Activated T-cell treated with anti-CD3 and anti-CD28 coated beads, Interleukin-2, amount 50 U/mL, for 24 hours (primary cell): ENCODE measurements around the gene NEO1.
"Not testable (repeated sequence)": the region's sequence is repeated elsewhere in the genome, so short reads cannot be mapped to it uniquely, and the experiment has no call there.

Experiments used
- DNase-seq: peaks from one replicate; pipeline ENCODE4 v3.0.0-alpha.2; 2020
- H3K27ac Mint-ChIP-seq: 2 replicates; pipeline ENCODE4 v1.8.0; 2020; ENCODE audit warnings: mild to moderate bottlenecking, mixed read lengths
- H3K27me3 Mint-ChIP-seq: 2 replicates; pipeline ENCODE4 v1.8.0; 2020; ENCODE audit warnings: mixed read lengths
- H3K36me3 Mint-ChIP-seq: 2 replicates; pipeline ENCODE4 v1.8.0; 2020; ENCODE audit warnings: low read depth, mixed read lengths
- H3K4me1 Mint-ChIP-seq: 2 replicates; pipeline ENCODE4 v1.8.0; 2020; ENCODE audit warnings: low read depth, mixed read lengths
- H3K4me3 Mint-ChIP-seq: 2 replicates; pipeline ENCODE4 v1.8.0; 2020; ENCODE audit warnings: mild to moderate bottlenecking, moderate library complexity, mixed read lengths
- H3K9me3 Mint-ChIP-seq: 2 replicates; pipeline ENCODE4 v1.8.0; 2020; ENCODE audit warnings: mixed read lengths

The NEO1 gene

DNA sequence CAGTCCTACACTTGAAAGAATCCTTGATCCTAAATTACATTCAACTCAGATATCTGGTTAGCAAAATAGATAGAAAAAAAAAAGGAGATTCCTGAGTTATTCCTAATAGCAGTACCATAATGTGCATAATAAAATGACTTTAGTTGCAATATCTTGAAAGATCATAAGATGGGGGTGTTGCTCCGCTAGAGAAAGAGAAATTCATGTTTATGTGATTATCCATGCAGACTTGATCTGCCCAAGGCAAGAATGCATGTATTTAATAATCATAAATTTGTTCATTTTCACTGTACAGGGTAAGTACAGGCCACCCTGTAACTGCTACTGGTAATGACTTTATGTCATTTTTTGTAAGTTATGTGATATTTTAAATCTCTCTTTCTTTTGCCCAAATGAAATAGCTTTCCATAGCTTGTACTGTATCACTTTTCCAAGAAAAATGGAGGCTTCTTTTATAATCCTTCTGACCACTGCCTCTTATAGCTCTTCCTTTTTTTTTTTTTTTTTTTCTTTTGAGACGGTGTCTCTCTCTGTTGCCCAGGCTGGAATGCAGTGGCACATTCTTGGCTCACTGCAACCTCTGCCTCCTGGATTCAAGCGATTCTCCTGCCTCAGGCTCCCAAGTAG is 231.9 kb downstream of the NEO1 start:
- no peak for DNase-seq
- H3K27me3 Mint-ChIP-seq: no peaks in the 10 kb centered on the region
- H3K36me3 Mint-ChIP-seq: peaks cover 34% of the 10 kb centered on the region
- H3K27ac Mint-ChIP-seq: no peak overlapping the region
- H3K4me1 Mint-ChIP-seq: peaks cover 7% of the 10 kb centered on the region
- no peaks in the 10 kb centered on the region for H3K9me3 Mint-ChIP-seq
- H3K4me3 Mint-ChIP-seq: no peak overlapping the region

DNA sequence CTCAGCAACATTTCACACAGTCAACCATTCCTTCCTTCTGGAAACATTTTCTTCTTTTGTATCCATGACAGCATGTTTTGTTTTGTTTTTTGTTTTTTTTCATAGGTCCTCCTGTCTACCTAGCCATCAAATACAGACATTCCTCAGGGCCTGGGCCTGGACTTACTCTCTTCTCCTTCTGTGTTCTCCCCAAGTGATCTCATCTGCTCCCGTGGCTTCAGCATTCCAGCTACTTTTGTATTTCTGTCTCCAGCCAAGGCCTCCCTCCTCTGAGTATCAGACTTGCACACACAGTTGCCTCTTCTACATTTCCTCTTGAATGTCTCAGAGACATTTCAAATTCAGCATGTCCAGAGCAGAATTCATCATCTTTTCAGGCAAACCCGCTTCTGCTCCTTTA is 234.0 kb downstream of the NEO1 start:
- no peaks in the 10 kb centered on the region for H3K9me3 Mint-ChIP-seq
- H3K4me1 Mint-ChIP-seq: peaks cover 7% of the 10 kb centered on the region
- no peak overlapping the region for H3K4me3 Mint-ChIP-seq
- DNase-seq: no peak
- H3K27ac Mint-ChIP-seq: no peak overlapping the region
- peaks cover 44% of the 10 kb centered on the region for H3K36me3 Mint-ChIP-seq
- no peaks in the 10 kb centered on the region for H3K27me3 Mint-ChIP-seq

DNA sequence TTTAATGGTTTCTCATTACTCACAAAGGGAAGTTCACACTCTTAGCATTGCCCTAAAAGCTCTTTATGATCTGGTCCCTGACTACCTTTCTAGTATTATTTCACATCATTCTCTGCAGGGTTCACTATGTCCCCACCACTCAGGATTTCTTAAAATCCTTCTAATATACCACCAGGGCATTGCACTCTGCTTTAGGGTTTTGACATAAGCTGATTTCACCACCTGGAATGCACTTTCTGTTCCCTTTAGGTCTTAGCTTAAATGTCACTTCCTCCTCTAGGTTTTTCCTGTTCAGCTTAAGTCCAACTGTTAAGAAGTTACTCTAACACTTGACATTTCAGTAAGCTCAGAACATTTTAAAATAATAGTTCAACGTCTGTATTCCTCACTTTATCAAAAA is 234.8 kb downstream of the NEO1 start:
- H3K36me3 Mint-ChIP-seq: peaks cover 44% of the 10 kb centered on the region
- no peak overlapping the region for H3K27ac Mint-ChIP-seq

DNA sequence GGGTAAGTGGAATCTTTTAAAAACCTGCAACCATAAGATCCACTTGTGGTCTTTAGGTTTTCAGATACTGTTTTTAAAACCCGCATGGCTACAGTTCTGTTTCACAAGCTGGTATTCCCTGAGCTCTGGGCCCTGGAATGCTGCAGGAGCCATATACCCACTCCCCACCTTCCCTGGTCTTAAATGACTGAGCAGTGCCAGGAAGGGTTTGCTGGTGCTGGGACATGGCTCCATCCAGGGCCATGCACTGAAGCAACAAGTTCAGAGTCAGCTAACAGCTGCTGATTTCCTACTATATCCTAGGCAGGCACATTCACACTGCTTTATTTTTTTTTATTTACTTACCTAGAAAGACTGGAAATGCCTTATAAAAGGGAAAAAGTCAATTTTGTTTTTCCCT is 239.2 kb downstream of the NEO1 start:
- H3K27ac Mint-ChIP-seq: no peak overlapping the region
- H3K4me1 Mint-ChIP-seq: no peaks in the 10 kb centered on the region
- no peaks in the 10 kb centered on the region for H3K27me3 Mint-ChIP-seq
- DNase-seq: no peak
- peaks cover 39% of the 10 kb centered on the region for H3K36me3 Mint-ChIP-seq
- no peaks in the 10 kb centered on the region for H3K9me3 Mint-ChIP-seq
- no peak overlapping the region for H3K4me3 Mint-ChIP-seq

More for the DNA sequence above, 234.8 kb downstream of the NEO1 start:
- Mint-ChIP-seq H3K4me1 (peaks cover 7% of the 10 kb centered on the region), H3K9me3 (no peaks in the 10 kb centered on the region), H3K27me3 (no peaks in the 10 kb centered on the region), H3K4me3 (no peak overlapping the region)
- DNase-seq: no peak

DNA sequence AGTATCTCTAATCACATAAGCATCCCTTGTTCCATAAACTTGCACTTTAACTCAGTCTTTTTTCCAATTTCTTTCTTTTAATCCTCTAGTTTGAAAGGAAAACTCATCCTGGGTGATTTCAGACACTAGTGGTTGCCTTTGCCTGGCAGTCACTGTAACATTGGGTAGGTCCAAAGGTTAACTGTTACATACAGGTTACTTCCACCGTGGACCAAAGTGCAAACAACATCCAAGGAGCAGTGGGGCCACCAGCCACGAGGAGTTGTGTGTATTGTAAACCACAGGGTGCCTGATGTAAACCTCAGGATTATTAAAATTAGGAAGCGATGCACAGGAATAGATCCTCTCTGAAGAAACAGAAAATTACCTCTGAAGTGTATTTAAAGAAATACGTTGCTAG is 241.5 kb downstream of the NEO1 start:
- no peaks in the 10 kb centered on the region for H3K9me3 Mint-ChIP-seq
- no peak overlapping the region for H3K4me3 Mint-ChIP-seq
- peaks cover 25% of the 10 kb centered on the region for H3K36me3 Mint-ChIP-seq
- no peaks in the 10 kb centered on the region for H3K27me3 Mint-ChIP-seq
- H3K27ac Mint-ChIP-seq: no peak overlapping the region
- no peak for DNase-seq
- no peaks in the 10 kb centered on the region for H3K4me1 Mint-ChIP-seq

DNA sequence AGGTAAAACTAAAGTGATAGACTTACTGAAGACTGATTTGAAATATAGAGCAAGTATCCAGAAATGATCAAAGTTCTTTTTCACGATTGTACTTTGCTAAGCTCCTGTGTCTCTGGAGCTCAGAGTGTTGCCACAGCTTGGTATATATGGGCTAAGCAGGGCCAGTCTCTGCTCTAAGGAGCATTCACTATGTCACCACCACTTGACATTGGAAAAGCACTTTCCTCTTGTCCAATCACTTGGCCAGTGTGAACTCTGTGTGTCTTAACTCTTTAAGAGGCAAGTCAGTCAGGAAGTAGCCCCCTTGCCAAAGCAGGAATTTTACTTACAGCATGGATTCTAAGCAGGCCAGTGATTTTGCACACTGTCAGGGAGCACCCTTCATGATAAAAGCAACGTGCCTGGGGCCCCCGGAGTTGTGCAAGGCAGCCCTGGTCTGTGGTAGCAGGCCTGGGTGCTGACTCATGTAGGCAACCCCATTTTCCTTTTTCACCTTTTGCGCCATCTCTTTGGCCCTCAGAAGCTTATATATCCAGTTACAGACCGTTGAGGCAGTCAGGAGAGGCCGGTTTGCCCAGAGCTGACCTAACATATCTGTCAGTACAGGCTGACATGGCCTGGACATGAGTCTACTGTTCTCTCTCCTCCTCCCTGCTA is 243.5 kb downstream of the NEO1 start:
- Mint-ChIP-seq H3K9me3 (no peaks in the 10 kb centered on the region), H3K4me1 (no peaks in the 10 kb centered on the region), H3K27ac (no peak overlapping the region), H3K27me3 (no peaks in the 10 kb centered on the region), H3K36me3 (peaks cover 19% of the 10 kb centered on the region), H3K4me3 (no peak overlapping the region)
- DNase-seq: no peak

DNA sequence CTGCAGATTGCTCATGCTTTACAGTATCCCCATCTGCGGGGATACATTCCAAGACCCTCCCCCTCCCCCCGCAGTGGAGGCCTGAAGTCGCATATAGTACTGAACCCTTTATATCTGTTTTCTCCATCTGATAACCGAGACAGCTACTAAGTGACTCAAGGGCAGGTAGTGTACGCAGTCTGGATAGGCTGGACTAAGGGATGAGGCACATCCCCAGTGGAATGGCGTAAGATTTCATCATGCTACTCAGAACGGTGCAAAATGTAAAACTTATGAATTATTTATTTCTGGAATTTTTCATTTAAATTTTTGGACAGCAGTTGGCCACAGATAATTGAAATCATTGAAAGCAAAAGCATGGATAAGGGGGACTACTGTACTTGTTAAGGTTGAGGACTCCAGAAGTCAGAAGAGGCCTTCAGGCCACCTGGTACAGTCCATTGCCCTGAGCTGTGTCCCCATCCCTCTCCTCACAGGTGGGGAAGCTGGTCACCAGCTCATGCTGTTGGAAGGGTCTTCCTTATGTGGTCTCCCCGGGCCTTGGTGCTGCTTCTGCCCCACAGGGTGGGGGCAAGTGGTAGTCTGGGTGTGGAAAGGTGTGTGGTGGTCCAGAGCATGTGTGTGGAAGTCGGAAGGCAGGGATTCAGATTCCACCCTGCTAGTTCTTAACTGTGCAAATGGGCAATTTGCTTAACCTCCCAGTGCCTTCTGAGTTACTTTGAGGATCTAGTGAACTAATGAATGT is 244.5 kb downstream of the NEO1 start:
- Mint-ChIP-seq H3K27ac (no peak overlapping the region), H3K4me1 (no peaks in the 10 kb centered on the region), H3K27me3 (no peaks in the 10 kb centered on the region), H3K36me3 (peaks cover 24% of the 10 kb centered on the region), H3K9me3 (no peaks in the 10 kb centered on the region), H3K4me3 (no peak overlapping the region)
- no peak for DNase-seq

DNA sequence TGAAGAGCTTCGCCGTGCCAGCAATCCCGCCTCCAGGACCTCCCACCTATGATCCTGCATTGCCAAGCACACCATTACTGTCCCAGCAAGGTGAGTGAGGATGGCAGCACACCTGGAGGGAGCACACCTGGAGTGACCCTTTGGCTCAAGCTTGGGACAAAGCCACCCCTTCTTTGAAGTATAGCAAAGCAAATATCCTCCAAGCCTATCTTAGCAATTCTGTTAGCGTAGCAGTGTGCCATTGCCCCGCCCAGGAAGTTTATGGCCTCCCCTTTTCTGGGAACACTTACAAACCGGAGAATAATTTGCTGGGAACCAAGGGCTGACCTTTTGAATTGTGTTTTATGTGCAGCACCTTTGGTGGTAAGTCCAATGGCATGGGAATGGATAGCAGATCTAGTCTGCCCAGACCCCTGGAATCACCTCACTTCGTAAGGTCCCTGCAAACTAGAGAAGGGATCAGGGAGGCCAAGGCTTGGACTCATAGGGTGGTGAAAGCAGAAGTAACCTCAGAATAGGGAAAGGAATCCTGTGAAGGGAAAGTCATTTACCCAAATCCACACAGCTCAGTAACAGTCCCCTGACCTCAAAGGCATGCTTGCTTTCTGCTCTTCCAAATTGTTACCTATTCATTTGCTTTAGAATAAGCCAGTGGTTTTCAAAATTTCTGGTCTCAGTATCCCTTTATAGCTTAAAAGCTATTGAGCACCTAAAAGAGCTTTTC is 246.4 kb downstream of the NEO1 start:
- no peak overlapping the region for H3K27ac Mint-ChIP-seq
- peaks cover 11% of the 10 kb centered on the region for H3K4me1 Mint-ChIP-seq
- H3K36me3 Mint-ChIP-seq: peaks cover 27% of the 10 kb centered on the region
- no peaks in the 10 kb centered on the region for H3K9me3 Mint-ChIP-seq
- H3K27me3 Mint-ChIP-seq: no peaks in the 10 kb centered on the region
- DNase-seq: no peak
- H3K4me3 Mint-ChIP-seq: no peak overlapping the region

DNA sequence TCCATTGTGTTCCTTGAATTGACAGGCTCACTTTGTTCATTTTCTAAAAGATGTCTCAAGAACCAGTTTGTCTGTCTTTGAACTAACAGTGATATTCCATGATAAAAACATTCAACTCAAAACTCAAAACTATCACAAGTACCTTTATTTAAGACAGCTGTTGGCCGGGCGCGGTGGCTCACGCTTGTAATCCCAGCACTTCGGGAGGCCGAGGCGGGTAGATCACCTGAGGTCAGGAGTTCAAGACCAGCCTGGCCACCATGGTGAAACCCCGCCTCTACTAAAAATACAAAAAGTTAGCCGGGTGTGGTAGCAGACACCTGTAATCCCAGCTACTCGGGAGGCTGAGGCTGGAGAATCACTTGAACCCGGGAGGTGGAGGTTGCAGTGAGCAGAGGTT is 248.0 kb downstream of the NEO1 start:
- peaks cover 12% of the 10 kb centered on the region for H3K4me1 Mint-ChIP-seq
- H3K27me3 Mint-ChIP-seq, DNase-seq, H3K27ac Mint-ChIP-seq, H3K9me3 Mint-ChIP-seq, H3K4me3 Mint-ChIP-seq: not testable (repeated sequence)
- peaks cover 23% of the 10 kb centered on the region for H3K36me3 Mint-ChIP-seq

DNA sequence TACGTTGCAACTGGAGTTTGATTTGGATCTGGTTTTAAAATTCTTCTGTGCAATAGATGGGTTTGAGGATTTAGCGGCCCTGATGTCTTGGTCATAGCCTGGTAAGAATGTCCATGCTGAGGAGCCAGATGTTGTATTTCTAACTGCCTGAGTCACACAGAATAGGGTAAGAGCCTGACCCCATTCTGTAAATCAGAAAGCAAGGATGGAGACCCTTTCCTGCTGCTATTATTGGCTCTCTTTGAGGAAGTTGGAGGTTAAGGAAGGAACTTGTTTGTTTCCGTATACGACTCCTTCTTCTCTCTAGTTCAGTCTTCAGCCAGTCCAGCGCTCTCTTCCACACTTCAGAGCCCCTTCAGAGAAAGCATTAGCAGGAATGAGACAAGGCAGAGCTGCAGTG is 251.4 kb downstream of the NEO1 start:
- H3K36me3 Mint-ChIP-seq: peaks cover 23% of the 10 kb centered on the region
- no peak overlapping the region for H3K4me3 Mint-ChIP-seq
- H3K9me3 Mint-ChIP-seq: no peaks in the 10 kb centered on the region
- H3K27me3 Mint-ChIP-seq: no peaks in the 10 kb centered on the region
- H3K27ac Mint-ChIP-seq: no peak overlapping the region
- H3K4me1 Mint-ChIP-seq: peaks cover 12% of the 10 kb centered on the region
- DNase-seq: no peak

DNA sequence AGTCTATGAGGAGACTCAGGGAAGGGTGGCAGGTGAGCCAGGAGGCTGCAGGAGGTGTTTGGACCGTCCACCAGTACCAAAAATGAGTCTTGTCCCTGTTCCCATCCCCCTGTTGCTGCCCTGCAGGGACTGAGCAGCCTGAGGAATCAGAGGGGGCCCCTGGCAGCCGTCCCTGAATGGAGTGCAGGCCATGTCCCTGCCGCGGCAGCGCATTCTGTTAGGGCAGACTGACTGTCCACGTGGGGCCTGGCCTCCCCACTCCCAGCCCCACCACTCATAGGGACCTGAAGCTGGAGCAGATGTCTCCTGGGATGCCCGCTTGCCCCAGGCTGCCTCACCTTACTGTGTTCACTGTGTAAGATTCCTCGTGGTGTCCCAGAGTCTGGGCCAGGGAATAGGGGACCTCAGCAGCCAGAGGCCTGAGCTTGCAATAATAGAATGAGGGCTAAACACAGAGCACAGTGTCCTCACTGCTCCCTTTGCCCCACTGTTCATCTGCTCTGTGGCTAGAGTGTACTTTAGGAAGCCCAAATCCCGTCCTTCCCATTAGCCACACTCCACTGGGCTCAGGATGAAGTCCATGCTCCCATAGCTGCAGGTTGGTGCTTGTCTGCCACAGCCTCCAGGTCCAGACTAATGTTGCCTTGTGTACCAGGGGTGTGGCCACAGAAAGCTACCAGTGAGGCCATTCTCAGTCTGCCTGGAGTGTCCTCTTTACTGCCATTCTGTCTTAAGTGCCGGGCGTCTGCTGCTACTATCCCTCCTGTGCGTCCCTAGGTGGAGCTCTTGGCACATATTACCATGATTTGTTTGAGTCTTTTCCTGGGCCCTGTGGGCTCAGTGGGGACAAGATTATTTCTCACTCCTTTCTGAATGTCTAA is 253.3 kb downstream of the NEO1 start:
- peaks cover 12% of the 10 kb centered on the region for H3K4me1 Mint-ChIP-seq
- no peak for DNase-seq
- H3K27ac Mint-ChIP-seq: no peak overlapping the region
- H3K36me3 Mint-ChIP-seq: peaks cover 17% of the 10 kb centered on the region
- H3K9me3 Mint-ChIP-seq: no peaks in the 10 kb centered on the region
- H3K27me3 Mint-ChIP-seq: no peaks in the 10 kb centered on the region
- no peak overlapping the region for H3K4me3 Mint-ChIP-seq

DNA sequence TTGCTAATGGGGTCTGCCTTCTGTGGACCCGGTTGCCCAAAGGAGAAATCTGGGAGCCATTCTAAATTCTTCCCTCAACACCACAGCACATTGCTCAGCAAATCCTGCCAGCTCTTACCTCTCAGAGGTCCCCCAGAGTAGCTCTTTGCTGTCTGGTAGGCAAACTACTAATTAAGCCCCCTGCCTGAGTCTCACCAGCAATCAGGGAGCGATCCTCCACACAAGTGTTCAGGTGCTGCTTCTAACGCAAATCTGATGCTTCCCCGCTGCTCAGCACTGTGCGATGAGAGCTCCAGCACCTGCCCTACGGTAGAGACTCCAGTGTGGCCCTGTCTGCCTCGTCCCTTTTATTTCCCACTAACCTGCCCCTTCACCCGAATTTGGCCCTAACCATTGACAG is 256.0 kb downstream of the NEO1 start:
- Mint-ChIP-seq H3K4me1 (peaks cover 4% of the 10 kb centered on the region), H3K27me3 (no peaks in the 10 kb centered on the region), H3K27ac (no peak overlapping the region), H3K36me3 (no peaks in the 10 kb centered on the region), H3K9me3 (no peaks in the 10 kb centered on the region), H3K4me3 (no peak overlapping the region)
- DNase-seq: no peak

DNA sequence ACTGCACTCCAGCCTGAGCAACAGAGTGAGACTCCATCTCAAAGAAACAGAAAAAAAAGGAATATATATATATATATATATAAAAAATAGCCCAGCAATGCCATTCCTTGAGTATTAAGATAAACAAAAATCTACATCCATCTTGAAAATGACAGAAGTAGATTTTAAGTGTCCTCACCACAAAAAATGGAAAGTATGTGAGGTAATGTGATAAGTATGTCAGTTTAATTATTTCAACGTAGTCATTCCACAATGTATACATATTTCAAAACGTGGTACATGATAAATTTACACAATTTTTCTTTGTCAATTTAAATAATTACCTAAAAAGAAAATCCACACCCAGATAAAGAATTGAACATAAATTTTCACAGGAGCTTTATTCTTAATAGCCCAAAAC is 261.6 kb downstream of the NEO1 start:
- H3K36me3 Mint-ChIP-seq: no peaks in the 10 kb centered on the region
- peaks cover 16% of the 10 kb centered on the region for H3K27me3 Mint-ChIP-seq
- H3K4me1 Mint-ChIP-seq: no peaks in the 10 kb centered on the region

More for the DNA sequence above, 261.6 kb downstream of the NEO1 start:
- no peaks in the 10 kb centered on the region for H3K9me3 Mint-ChIP-seq
- DNase-seq: no peak
- no peak overlapping the region for H3K27ac Mint-ChIP-seq
- H3K4me3 Mint-ChIP-seq: no peak overlapping the region
